NCI-H345 (cell line): ENCODE measurements around the gene PRKN.
"Not testable (repeated sequence)": the region's sequence is repeated elsewhere in the genome, so short reads cannot be mapped to it uniquely, and the experiment has no call there.

Experiments used
- DNase-seq: peaks from one replicate; lab custom pipeline; 2025; lab: John Stamatoyannopoulos, UW

The PRKN gene

DNA sequence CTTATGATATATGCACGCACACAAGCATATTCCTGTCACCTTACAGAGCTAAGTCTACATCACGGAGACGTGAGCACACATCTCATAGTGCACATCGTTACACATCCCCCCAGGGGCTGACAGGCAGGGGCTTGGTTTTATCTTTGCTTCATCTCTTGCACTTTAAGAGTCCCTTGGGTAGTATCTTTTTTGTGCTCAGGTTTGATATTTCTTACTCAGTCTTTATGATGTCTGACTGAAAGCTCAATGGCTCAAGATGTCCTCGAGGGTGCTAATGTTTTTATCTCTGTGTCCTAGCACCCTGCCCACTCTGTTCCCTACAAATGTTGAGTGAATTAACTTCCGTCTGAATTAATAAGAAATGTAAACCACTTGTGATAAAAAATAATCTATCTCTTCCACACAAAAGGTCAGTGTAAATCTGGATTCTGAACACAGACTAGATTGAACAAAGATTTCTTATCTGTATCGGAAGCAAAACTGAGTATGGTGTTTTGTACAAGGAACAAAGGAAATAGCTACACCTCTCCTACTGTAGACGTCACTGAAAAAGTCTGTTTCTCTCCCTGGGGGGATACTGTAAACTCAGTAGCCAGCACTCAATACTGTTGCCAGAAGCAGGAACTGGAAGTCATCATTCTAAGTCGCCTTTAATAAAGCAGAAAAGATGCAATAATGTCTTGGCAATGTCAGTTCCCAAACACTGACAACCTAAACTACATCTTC, 195.1 kb downstream of the PRKN start:
- no peak for DNase-seq

DNA sequence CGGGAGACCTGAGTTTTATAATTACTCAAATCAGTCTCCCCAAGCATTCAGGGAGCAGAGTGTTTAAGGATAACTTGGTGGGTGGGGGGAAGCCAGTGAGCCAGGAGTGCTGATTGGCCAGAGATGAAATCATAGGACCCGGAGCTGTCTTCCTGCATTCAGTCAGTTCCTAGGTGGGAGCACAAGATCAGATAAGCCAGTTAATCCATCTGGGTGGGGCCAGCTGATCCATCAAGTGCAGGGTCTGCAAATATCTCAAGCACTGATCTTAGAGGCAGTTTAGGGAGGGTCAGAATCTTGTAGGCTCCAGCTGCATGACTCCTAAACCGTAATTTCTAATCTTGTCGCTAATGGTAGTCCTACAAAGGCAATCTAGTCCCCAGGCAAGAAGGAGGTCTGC, 196.2 kb downstream of the PRKN start:
- DNase-seq, result not testable (repeated sequence)

DNA sequence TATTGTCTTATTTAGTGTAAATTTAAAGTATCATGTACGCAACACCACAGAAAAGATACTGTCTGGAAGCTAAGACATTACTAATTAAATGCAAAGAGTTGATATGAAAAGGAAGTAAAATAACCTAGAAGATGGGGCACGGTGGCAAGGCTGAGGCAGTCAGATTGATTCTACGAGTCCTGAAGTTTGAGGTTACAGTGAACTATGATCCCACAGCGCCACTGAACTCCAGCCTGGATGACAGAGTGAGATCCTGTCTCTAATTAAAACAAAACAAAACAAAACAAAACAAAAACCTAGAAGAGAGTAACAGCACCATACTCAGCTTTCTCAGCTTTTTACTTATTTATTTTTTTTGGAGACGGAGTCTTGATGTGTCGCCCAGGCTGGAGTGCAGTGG, 199.0 kb downstream of the PRKN start:
- DNase-seq, result no peak

DNA sequence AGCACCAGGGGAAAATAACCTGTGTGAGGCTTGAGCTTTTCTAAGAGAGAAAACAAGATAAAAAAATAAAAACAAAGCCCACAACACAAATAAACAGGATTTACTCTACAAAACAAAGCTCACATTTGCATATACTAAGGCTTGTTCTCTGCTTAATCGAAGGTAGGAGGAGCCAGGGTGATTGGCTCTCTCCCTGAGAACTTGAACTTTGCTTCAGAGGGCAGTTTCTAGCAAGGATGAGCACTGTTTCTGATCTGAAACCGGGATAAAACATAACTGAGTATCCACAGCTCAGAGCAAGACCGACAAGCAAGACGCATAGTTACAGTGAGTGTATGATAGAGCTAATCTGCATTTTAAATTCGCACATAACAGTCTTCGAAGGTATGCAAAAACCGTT, 200.6 kb downstream of the PRKN start:
- no peak for DNase-seq

DNA sequence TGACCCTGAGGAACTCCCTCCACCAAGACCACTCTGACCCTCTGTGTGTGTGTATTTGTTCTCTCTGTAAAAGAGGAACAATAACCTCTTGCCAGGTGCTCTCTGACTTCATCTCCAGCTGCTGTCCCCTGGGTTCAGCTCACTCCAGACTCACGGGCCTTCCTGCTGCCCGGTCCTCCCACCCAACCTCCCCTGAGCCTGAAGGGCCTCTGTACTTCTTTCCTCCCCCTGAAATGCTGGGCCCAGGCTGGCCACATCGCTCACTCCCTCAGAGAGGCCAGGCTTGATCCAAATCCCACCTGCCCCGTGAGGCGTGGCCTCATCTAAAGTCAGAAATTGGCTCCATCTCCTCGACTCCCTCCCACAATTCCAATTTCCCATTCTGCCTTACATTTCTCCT, 202.4 kb downstream of the PRKN start:
- no peak for DNase-seq

- no peak for DNase-seq
These were observed 214.8 kb downstream of the PRKN start for GRCh38 chr6:162512744-162513143.

GRCh38 chr6:162497389-162497788, 230.2 kb downstream of the PRKN start:
- DNase-seq, result no peak

DNA sequence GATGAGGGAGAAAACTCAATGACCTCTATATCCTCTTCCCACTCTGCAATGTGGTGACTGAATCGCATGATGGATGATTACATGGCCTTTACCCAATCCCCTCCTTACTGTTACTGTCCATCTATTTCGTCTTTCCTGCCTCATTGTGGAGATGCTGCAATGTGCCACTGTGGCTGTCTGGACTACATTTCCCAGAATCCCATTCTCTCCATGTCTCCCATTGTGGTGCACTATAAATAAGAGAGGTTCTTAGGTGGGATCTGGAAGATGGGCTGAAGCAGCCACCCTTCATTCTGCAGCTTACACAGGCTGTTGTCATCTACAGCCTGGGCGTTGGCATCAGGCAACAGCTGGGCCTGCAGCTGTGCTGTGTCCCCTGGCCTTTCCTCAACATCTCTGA, 233.6 kb downstream of the PRKN start:
- DNase-seq, result no peak

DNA sequence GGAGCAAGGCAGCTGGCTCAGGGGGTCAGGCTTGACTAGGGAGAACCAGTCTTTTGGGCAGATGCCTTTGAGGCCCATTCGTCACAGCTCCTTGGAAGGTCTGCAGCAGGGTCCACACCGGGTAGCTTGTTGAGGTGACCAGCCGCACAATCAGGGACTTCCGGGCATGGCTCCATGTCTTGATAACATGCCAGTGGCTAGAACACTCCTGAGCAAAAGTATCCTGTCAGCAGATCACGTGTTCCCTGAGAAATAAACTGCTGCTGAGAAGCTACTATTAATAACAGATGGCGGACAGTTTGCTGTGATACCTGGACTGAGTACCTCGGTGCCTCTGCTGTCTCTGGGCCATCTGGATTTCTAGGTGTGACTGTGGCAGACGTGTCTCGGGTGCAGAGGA, 235.9 kb downstream of the PRKN start:
- DNase-seq, result no peak

- no peak for DNase-seq
These were observed 238.2 kb downstream of the PRKN start for GRCh38 chr6:162489101-162489976.

GRCh38 chr6:162488444-162488843, 239.1 kb downstream of the PRKN start:
- DNase-seq, result no peak

GRCh38 chr6:162485464-162485863, 242.1 kb downstream of the PRKN start:
- DNase-seq, result no peak

GRCh38 chr6:162481938-162482337, 245.6 kb downstream of the PRKN start:
- DNase-seq, result no peak

DNA sequence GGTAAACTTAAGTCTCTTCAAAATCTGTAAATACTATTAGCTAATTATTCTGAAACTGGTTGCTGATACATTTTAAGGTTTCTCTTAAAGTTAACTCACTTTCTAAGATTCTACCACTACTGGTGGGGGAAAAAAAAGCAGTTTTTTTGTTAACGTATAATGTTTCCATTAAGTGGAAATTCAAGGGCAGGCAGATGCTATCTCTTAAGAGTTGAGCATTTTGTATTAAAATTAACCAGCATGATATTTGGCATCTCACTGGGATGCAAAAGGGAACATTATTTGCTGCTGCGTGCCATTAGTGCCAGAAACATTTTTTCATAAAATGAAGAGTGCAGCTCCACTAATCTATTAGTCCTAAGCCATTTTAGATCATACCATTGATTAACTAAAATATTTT, 246.2 kb downstream of the PRKN start:
- DNase-seq, result no peak

- DNase-seq, result no peak
These were observed 249.3 kb downstream of the PRKN start for GRCh38 chr6:162478192-162478671.

- DNase-seq, result no peak
These were observed 252.8 kb downstream of the PRKN start for GRCh38 chr6:162474722-162475121.

- no peak for DNase-seq
These were observed 255.7 kb downstream of the PRKN start for GRCh38 chr6:162471842-162472241.

DNA sequence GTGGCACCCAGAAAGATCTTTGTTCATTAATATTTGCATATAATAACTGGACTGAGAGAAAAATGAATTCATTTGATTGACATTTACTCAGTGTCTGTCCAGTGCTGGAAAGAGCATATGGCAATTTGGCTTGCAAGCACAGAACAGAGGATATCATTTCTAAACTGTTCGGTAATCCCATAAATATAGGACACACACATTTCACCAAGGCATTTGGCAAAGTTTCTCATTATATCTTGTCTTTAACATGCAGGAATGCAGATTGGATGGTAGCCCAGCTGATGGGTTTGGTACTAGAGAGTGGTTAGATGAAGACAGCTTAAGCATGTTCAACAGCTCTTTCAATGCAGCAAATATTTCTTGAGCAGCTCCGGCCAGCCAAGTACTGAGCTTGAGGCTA, 259.2 kb downstream of the PRKN start:
- no peak for DNase-seq

DNA sequence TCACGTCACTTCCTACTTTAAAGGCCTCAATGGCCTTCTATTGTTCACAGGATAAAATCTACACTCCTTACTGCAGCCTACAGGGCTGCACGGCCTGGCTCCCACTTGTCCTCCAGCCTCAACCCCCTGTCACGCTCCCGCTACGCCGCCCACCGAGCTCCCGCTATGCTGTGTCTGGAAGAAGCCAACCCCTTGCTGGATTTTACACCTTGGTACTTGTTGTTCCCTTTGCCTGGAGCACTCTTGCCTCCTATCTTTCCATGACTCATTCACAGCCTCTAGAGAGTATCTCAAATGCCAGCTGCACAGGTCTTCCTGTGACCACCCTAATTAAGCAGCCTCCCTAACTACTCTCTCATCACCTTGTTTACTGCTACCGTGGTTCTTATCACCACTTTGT, 259.9 kb downstream of the PRKN start:
- DNase-seq, result no peak

DNA sequence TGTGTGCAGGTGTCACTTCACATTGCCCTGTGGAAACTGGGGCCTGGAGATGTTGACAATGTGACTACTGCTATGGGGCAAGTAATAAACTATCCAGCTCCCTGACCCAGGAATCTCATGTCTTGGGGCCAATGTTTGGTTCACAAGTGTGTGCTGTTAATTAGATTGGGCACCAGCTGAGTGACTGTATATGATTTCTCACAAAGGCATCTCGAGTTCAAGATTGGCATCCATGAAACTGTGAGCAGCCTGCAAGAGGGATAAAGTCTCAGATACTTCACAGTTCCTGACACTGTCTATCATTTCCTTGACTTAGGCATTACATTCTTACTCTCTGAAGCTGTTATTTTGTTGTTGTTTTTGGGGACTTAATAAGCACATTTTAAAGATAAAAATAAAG, 264.0 kb downstream of the PRKN start:
- DNase-seq, result no peak

DNA sequence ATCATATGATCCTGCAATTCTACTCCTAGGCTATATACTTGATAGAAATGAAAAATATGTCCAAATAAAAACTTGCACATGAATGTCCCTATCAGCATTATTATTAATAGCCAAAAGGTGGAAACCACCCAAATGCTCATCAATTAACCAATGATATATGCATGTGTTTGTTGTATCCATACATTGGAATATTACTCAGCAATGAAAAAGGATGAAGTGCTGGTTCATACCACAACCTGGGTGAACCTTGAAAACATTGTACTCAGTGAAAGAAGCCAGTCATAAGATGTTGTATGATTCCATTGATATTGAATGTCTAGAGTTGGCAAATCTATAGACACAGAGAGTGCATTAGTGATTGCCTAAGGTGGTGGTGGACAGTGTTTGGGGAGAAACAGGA, 267.6 kb downstream of the PRKN start:
- DNase-seq, result no peak

GRCh38 chr6:162450358-162450757, 277.2 kb downstream of the PRKN start:
- DNase-seq, result no peak

- no peak for DNase-seq
These were observed 279.3 kb downstream of the PRKN start for GRCh38 chr6:162448294-162448693.
